Activated naive CD8-positive, alpha-beta T cell treated with anti-CD3 and anti-CD28 coated beads, Interleukin-2, amount 50 U/mL, for 24 hours (primary cell): ENCODE results near the gene ARHGEF35.
"Not testable (repeated sequence)": the region's sequence is repeated elsewhere in the genome, so short reads cannot be mapped to it uniquely, and the experiment has no call there.

ENCODE experiments used
- ATAC-seq: fragments of 150-1000 bp; cut with Tn5 transposase; one replicate; pipeline ENCODE4 v1.10.0; 2021
- DNase-seq: peaks from one replicate; pipeline ENCODE4 v3.0.0; 2021
- H3K27ac Mint-ChIP-seq: one replicate; pipeline ENCODE4 v1.8.0; 2021; ENCODE audit warnings: mild to moderate bottlenecking, mixed read lengths
- H3K27me3 Mint-ChIP-seq: one replicate; pipeline ENCODE4 v1.8.0; 2021; ENCODE audit warnings: mixed read lengths
- H3K36me3 Mint-ChIP-seq: one replicate; pipeline ENCODE4 v1.8.0; 2021; ENCODE audit warnings: low read depth, mixed read lengths
- H3K4me1 Mint-ChIP-seq: one replicate; pipeline ENCODE4 v1.8.0; 2021; ENCODE audit warnings: mixed read lengths
- H3K4me3 Mint-ChIP-seq: one replicate; pipeline ENCODE4 v1.8.0; 2021; ENCODE audit warnings: mild to moderate bottlenecking, moderate library complexity, mixed read lengths
- H3K9me3 Mint-ChIP-seq: one replicate; pipeline ENCODE4 v1.8.0; 2021; ENCODE audit warnings: mixed read lengths

Gene ARHGEF35

DNA sequence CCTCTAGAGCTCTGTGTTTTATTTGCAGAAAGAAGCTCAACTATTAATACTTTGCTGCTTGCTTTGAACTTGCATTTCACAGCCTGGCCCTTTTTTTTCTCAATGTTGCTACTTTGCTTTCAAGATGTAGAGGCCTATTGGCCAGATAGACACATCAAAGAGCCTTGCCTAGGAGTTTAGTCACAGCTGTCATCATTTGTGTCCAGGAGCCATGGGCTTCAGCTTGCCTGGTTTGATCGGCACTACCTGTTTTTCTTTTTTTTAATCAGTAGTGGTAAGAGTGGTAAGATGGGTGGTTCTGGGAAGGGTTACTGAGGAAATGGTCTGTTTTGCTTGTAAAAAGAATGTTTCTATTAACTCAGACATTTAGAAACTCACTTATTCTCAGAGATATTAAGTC, 6.3 kb upstream of the ARHGEF35 start:
- H3K27me3 Mint-ChIP-seq, DNase-seq, H3K9me3 Mint-ChIP-seq, H3K27ac Mint-ChIP-seq, H3K36me3 Mint-ChIP-seq, H3K4me1 Mint-ChIP-seq, H3K4me3 Mint-ChIP-seq: not testable (repeated sequence)
- ATAC-seq = peak; percentile 41

DNA sequence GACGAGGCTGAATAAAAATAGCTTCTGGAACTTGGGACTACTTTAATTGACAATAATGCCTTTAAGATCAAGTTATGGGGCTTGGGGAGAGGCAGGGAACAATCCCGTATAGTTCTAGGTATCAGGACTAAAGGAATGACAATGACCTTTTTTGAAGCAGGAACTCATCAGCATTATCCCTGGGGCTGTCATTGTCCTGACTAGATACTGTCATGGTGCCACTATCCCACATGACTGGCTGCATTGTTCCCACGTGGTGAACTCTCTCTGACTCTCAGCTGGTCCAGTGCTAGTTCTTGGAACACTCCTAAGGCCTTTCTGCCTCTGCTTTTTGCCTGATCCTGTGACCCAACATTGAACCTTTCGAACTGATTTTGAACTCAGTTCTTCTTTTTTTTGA, 3.3 kb upstream of the ARHGEF35 start:
- ATAC-seq, H3K36me3 Mint-ChIP-seq, H3K4me3 Mint-ChIP-seq, H3K9me3 Mint-ChIP-seq, H3K27me3 Mint-ChIP-seq, H3K4me1 Mint-ChIP-seq, DNase-seq, H3K27ac Mint-ChIP-seq: not testable (repeated sequence)

DNA sequence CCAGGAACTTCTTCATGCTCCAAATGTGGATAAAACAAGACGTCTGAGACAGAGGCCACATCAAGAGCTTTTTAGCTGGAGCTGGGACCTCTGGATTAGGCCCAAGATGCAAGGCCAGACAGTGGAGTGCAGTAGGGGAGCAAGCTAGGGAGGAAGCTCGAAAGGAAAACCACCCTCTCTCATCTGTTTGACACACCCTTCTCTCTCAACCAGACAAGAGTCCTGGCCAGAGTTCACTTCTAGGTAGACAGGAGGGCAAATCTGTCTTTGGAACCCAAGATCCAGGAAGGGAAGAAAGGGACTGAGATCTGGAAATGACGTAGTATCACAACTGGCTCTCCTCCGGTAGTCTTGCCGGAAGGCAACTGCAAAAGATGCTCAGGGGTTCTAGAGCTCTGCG, 1.2 kb downstream of the ARHGEF35 start:
- not testable (repeated sequence) for H3K27ac Mint-ChIP-seq, H3K9me3 Mint-ChIP-seq, ATAC-seq, DNase-seq, H3K27me3 Mint-ChIP-seq, H3K36me3 Mint-ChIP-seq, H3K4me3 Mint-ChIP-seq, H3K4me1 Mint-ChIP-seq

DNA sequence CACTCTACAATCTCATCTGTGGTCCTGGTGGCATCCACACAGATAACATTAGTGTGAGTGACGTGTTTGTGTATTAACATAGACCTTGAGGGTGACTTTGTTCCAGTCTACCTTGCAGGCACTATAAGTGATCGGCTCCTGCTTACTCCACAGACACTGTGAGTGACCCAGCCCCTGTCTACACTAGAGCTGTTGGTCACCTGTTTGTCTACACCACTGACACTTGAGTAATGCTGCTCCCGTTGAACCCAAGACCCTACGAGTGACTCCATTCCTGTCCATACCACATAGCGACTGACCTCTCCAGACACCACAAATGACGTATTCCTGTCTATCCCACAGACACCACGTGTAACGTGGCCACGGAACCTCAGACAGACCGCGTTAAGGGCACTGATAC, 1.9 kb downstream of the ARHGEF35 start:
- ATAC-seq = peak; percentile 7
- H3K27me3 Mint-ChIP-seq, H3K27ac Mint-ChIP-seq: not testable (repeated sequence)

DNA sequence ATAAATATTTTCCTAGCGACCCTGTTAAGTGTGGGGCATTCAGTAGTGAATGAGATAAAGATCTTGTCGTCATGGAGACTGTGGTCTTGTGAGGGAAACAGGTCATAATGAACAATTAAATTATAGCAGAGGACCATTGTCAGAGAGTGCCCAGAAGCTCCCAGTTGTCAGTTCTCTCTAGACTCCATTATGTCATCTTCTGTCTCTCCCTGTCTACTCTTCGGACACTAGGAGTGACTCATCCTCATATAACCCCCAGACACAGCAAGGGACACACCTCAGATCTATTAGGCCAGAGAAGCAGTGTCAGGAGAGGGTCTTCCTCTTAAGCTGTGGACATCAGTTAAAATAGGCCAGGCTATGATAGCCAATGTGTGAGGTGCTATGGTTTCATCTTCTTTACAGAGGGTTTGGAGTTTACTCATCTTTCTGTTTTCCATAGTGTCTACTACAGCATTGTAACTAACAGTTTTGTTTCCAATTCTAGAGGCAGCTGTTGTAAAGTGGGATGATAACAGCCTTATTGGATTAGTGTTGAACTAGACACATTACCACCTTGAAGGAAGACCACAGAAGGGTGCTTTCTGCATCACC, 7.0 kb downstream of the ARHGEF35 start:
- H3K27me3 Mint-ChIP-seq, H3K4me3 Mint-ChIP-seq, H3K27ac Mint-ChIP-seq, H3K9me3 Mint-ChIP-seq, H3K36me3 Mint-ChIP-seq, H3K4me1 Mint-ChIP-seq, DNase-seq: not testable (repeated sequence)
- peak; percentile 11 for ATAC-seq

More for the DNA sequence above, 1.9 kb downstream of the ARHGEF35 start:
- not testable (repeated sequence) for DNase-seq, H3K4me3 Mint-ChIP-seq, H3K9me3 Mint-ChIP-seq, H3K36me3 Mint-ChIP-seq, H3K4me1 Mint-ChIP-seq

DNA sequence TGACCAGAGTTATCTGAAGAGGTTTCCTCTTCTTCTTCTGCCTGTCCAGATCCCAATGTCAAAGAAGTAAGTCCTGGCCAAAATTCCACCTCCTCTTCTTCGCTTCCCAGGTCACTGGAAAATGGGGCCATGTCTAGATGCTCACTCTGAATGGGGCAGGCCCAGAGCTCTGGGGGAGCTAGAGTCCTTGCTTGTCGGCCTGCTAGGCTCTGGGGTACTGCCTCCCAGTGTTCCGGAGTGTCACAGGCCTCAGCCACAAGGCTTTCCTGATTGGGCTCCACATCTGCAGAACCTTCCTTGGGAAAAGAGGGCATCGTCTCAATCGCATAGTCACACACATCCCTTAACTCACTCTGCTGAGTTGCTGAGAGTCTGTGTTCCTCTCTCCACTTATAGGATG, 7.8 kb downstream of the ARHGEF35 start:
- not testable (repeated sequence) for H3K27me3 Mint-ChIP-seq, H3K9me3 Mint-ChIP-seq, DNase-seq, H3K4me3 Mint-ChIP-seq, ATAC-seq, H3K4me1 Mint-ChIP-seq, H3K36me3 Mint-ChIP-seq, H3K27ac Mint-ChIP-seq

DNA sequence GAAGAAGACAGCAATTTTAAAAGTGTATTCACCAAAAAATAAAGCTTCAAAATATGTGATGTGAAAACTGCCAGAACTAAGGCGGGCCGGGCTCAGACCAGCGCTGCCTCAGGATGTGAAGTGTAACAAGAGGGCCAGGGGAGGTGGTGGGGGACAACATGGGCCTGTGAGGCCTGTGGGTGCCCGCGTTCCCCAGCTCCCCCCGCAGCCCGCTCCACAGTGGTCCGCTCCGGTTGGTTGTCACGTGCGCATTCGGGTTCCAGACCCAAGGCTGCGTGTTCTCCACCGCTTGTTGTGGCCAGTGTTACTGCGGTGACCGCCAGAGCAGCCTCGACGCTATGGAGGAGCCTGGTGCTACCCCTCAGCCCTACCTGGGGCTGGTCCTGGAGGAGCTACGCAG, 12.5 kb downstream of the ARHGEF35 start, which contains the start of gene CTAGE4:
TSS of gene CTAGE4 (plus strand) at position 301 of the 400 bp plus-strand sequence. CDS start at position 339, 38 bp downstream.
- not testable (repeated sequence) for H3K27me3 Mint-ChIP-seq, H3K9me3 Mint-ChIP-seq, H3K27ac Mint-ChIP-seq, H3K4me1 Mint-ChIP-seq, DNase-seq, H3K36me3 Mint-ChIP-seq, H3K4me3 Mint-ChIP-seq, ATAC-seq

DNA sequence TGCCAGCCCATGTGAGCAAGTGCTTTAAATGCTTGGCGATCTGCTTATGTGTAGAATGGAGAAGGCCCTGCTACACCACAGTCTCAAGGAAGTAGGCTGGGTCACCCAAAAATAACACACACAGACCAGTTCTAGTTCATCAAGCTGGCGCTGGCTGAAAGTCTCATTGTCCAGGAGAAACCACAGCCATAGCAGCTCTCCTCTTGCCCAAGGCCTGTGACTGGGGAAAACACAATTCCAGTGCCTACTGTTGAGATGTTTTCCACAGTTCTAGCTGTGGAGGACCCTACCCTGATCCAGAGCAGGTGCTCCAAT, 16.5 kb downstream of the ARHGEF35 start:
- not testable (repeated sequence) for H3K9me3 Mint-ChIP-seq, ATAC-seq, DNase-seq, H3K27me3 Mint-ChIP-seq, H3K36me3 Mint-ChIP-seq, H3K27ac Mint-ChIP-seq, H3K4me1 Mint-ChIP-seq, H3K4me3 Mint-ChIP-seq

DNA sequence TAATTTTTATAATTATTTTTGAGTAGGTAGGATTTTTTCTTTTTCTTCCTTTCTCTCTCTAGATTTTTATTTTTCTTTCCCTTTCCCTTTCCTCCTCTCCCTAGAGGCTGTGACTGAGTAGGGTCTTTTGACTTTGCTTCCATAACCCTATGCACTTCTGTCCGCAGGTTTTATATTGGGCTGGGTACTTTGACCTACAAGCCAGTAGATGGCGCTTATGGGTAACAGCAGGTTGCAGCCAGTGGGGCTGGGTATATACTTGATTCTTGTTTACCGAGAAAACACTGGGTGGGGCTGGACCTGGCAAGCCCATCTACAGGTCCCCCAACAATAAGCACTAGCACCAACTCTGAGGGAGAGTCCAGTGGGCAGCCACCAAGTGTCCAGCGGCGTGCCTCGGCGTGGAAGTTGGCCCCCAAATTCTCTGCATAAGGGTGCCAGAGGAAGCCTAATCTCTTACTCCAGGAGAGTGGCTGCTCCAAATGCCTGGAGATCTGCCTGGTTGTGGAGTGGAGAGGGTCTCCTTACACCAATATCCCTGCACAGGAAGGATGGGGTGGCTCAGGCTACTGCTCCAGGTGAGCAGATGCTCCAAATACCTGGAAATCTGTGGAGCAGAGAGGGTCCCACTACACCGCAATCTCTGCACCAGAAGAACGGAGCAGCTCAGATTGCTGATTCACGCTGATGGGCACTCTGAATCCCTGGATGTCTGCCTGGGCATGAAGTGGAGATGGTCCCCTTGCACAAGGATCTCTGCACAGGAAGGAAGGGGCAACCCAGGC, 17.1 kb downstream of the ARHGEF35 start:
- not testable (repeated sequence) for H3K4me3 Mint-ChIP-seq, H3K27me3 Mint-ChIP-seq, H3K9me3 Mint-ChIP-seq, H3K27ac Mint-ChIP-seq, H3K36me3 Mint-ChIP-seq, H3K4me1 Mint-ChIP-seq
- ATAC-seq = peak; percentile 61
- DNase-seq = peak; percentile 5

DNA sequence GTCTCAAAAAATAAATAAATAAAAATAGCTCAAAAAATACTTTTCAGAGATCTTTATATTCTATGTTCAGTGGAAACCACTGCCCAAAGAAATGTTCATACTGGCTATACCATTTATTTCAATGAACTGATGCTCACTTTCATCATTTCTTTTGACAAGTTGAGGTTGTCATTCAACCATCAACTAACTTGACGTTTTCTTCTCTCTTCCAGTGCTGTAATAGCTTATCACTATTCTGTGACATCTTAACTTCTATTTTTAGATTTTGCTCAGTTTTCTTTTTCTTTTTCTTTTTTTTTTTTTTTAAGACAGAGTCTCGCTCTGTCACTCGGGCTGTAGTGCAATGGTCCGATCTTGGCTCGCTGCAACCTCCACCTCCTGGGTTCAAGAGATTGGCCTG, 21.0 kb downstream of the ARHGEF35 start:
- H3K27ac Mint-ChIP-seq = no peak overlapping the region
- ATAC-seq (no peak), DNase-seq (no peak)
- H3K27me3 Mint-ChIP-seq = peaks cover 2% of the 10 kb centered on the region
- H3K4me1 Mint-ChIP-seq = no peaks in the 10 kb centered on the region
- H3K9me3 Mint-ChIP-seq = peaks cover 7% of the 10 kb centered on the region
- H3K36me3 Mint-ChIP-seq = peaks cover 3% of the 10 kb centered on the region
- no peak overlapping the region for H3K4me3 Mint-ChIP-seq

DNA sequence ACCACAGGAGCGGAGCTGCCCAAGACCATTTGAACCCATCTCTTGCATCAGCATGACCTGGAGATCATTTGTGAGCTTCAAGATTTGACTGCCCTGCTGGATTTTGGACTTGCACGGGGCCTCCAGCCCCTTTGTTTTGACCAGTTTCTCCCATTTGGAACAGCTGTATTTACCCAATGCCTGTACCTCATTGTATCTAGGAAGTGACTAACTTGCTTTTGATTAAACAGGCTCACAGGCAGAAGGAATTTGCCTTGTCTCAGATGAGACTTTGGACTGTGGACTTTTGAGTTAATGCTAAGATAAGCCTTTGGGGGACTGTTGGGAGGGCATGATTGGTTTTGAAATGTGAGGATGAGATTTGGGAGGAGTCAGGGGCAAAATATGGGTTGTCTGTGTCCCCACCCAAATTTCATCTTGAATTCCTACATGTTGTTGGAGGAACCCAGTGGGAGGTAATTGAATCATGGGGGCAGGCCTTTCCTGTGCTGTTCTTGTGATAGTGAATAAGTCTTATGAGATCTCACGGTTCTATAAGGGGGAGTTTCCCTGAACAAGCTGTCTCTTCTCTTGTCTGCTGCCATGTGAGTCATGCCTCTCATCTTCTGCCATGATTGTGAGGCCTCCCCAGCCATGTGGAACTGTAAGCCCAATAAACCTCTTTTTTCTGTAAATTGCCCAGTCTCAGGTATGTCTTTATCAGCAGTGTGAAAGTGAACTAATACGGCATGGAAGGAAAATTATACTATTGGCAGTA, 23.9 kb downstream of the ARHGEF35 start:
- DNase-seq, ATAC-seq, H3K4me1 Mint-ChIP-seq, H3K4me3 Mint-ChIP-seq, H3K27me3 Mint-ChIP-seq, H3K9me3 Mint-ChIP-seq, H3K27ac Mint-ChIP-seq, H3K36me3 Mint-ChIP-seq: not testable (repeated sequence)

DNA sequence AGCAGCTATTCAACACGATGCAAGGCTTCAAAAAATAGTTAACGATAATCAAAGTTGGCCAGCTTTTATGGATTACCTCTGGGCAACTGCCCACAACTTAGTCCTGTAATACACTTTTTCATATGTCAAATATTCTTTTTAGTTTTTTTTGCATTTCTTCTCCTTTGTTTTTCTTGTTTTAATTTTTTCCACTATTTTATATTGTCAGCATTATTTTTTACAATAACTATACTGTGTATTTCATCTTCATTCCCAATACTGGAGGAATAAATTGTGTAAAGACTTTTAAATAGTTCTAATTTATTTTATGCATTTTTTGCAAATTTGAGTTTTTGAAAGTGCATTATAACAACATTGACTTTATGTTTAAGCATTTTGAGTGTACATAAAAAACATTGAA, 30.8 kb downstream of the ARHGEF35 start:
- DNase-seq = no peak
- Mint-ChIP-seq H3K4me1 (no peaks in the 10 kb centered on the region), H3K4me3 (no peak overlapping the region)

DNA sequence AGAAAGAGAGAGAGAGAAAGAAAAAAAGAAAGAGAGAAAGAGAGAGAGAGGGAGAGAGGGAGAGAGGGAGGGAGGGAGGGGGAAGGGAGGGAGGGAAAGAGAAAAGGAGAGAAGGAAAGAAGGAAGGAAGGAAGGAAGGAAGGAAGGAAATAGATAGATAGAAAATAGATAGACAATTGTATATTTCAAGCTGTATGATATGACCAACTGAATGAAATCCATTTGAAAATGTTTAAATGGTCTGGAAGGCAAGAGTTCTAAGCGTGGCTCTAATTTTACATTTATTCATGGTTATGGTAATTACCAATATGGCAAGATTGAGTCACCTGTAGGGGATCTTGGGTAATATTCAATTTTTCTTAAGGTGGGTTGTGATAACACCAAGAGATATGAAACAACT, 36.8 kb downstream of the ARHGEF35 start:
- Mint-ChIP-seq H3K4me3 (no peak overlapping the region), H3K36me3 (no peaks in the 10 kb centered on the region), H3K27ac (no peak overlapping the region), H3K4me1 (no peaks in the 10 kb centered on the region), H3K27me3 (peaks cover 10% of the 10 kb centered on the region), H3K9me3 (no peaks in the 10 kb centered on the region)
- DNase-seq = no peak
- ATAC-seq = no peak

More for the DNA sequence above, 30.8 kb downstream of the ARHGEF35 start:
- ATAC-seq = no peak
- Mint-ChIP-seq H3K27ac (no peak overlapping the region), H3K9me3 (no peaks in the 10 kb centered on the region), H3K27me3 (peaks cover 8% of the 10 kb centered on the region), H3K36me3 (no peaks in the 10 kb centered on the region)

DNA sequence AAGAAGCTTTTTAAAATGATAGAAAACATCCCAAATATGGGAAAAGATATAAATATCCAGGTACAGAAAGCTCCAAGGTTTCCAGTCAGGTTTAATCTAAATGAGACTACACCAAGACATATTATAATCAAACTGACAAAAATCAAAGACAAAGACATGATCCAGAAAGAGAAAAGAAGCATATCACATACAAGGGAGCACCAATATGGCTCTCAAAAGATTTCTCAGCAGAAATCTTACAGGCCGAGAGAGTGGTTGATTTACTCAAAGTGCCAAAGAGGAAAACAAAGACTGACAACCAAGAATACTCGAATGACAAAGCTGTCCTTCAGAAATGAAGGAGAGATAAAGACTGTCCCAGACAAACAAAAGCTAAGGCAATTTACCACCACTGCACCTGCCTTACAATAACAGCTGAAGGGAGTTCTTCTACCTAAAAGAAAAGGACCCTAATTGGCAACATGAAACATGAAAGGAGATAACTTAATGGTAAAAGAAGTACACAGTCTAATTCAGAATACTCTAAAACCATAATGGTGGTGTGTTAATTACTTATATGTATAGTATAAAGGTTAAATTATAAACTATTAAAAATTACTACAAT, 47.3 kb downstream of the ARHGEF35 start:
- DNase-seq (no peak), ATAC-seq (no peak)
- Mint-ChIP-seq H3K27me3 (no peaks in the 10 kb centered on the region), H3K9me3 (peaks cover 27% of the 10 kb centered on the region), H3K27ac (no peak overlapping the region), H3K4me1 (no peaks in the 10 kb centered on the region), H3K4me3 (no peak overlapping the region), H3K36me3 (peaks cover 3% of the 10 kb centered on the region)

DNA sequence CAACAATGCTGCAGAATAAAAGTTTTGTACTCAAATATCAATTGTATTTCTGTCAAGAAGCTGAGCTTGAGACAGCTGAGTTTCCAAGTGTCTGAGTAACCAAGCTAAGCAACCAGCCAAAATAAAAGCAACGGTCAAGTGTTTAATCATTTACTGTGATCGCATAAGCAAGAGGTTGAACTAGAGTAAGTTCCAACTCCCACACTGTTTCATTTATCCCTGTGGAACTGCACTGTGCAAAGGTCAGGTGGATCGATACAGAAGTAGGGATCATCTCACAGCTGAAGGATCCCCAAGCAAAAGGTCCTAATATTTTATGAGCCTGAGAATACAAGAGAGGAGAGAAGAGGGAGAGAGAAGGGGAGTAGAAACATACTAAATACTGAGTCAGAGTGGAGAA, 51.2 kb downstream of the ARHGEF35 start:
- Mint-ChIP-seq H3K4me1 (no peaks in the 10 kb centered on the region), H3K27ac (no peak overlapping the region), H3K36me3 (peaks cover 3% of the 10 kb centered on the region), H3K27me3 (no peaks in the 10 kb centered on the region), H3K4me3 (no peak overlapping the region), H3K9me3 (peaks cover 21% of the 10 kb centered on the region)
- DNase-seq (no peak), ATAC-seq (no peak)
